ENCODE data around the gene ACTR2.

GRCh38 chr2:65227456-65228262, at the start of gene ACTR2:
- no peak for TF ChIP-seq CTCF (IDR thresholded peaks at IDR 0.05; ENCODE audit: poor library complexity)
- TF ChIP-seq EZH2 (IDR thresholded peaks at IDR 0.05; ENCODE audit: borderline replicate concordance), result no peak
